IPS-NIHi11 (cell line): ENCODE results near the gene ESD.
"Not testable (repeated sequence)": the region's sequence is repeated elsewhere in the genome, so short reads cannot be mapped to it uniquely, and the experiment has no call there.

Experiments
- DNase-seq: peaks from one replicate; pipeline ENCODE4 v3.0.0; 2012; ENCODE audit warnings: mixed read lengths, low spot score

ESD gene, protein sequence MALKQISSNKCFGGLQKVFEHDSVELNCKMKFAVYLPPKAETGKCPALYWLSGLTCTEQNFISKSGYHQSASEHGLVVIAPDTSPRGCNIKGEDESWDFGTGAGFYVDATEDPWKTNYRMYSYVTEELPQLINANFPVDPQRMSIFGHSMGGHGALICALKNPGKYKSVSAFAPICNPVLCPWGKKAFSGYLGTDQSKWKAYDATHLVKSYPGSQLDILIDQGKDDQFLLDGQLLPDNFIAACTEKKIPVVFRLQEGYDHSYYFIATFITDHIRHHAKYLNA

DNA sequence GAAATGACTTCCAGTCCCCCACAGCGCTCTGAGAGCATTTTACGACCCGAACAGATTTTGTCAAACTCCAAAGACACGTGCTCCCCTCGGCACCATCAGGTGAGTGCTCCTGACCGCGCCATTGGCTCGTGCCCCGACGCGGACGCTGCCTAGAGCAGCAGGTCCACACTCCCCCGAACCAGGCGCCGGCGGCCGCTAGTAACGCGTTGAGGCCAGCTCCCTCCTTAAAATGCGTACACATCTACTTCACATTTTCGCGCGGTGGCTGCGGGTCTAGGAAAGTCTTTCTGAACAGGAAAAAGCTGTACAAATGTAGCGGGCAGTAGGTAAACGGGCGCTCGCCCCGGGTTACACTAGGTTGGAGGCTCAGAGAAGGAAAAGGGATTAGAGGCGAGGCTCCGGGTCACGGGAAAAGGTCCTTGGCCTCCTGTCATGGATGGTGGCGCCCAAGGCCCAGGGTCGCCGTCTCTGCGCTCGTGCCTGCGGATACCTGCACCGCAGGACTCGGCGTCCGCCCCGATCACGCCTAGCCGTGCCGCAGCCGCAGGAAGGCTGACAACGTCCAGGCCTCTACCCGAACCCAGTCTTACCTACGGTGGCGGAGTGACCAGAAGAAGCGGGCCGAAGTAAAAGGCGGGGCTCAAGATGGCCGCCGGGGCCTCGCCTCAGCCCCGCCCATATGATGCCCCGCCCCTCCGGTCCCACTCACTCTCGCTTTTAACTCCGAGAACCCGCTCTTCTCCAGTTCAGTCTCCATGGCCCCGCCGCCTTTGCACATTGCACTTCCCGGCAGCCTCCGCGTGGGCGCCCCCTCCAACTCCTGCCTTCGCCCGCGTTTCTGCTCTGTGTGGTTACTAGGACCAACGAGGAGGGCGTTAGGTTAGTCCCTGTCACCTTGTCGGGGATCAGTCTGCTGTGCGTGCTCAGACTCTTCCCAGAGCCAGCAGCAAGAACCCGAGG is at the start of gene ESD:
Gene ESD (minus strand): TSS at position 647 of the 960 bp plus-strand sequence. CDS start 5,748 bp downstream, outside the sequence.
- DNase-seq: peak; percentile 92

DNA sequence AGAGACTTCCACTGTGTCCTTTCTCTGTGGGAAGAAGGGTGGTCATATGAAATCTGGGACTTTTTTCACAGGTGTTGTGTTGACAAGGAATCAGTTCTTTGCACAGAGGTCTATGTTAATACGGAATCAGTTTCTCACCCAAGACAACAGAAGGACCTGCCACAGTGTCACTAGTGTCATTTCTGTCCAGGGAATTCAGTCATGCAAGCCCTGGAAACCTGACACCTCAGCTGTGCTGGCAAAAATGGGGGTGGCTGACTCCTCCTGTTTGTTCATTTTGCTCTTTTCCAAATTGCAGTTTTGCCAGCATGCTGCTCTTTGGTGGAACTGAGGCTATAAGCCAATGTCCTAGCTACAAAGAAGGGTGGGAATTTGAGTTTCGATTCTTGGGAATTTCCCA is 49.8 kb upstream of the ESD start:
- no peak for DNase-seq

DNA sequence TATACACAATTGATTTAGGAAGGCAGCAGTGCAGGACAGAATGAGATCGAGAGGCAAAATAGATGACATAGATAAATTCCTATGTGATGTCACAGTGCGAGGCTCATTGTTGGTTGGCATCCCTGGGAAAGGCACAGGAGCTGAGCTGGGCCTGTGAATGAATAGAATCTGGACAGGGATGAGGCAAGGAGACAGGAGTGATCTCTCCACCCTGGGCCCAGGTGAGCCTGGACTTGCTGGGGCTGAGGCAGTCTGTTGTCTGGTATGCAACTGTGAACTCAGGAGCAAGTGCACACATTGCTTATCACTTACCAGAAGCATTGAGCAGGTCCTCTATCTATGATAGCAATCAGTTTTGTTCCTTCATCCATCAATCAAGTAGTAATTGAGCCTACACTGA is 48.2 kb upstream of the ESD start:
- no peak for DNase-seq

DNA sequence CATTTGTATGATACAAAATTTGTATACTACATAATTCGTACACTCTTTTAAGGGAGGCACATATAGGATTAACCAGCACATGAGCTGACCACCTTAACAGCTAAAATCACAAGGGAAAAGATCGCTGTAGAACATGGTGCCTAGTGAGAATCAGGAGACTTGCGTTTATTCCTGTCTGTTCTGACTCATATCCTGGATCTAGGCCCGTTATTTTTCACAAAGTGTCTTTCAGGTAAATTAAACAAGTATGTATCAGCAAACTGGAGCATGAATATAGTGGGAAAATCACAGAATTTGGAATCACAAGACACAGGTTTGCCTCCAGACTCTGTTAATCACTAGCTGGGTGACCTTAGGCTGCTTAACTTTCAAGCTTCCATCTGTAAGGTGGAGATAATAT is 47.5 kb upstream of the ESD start:
- DNase-seq: no peak

DNA sequence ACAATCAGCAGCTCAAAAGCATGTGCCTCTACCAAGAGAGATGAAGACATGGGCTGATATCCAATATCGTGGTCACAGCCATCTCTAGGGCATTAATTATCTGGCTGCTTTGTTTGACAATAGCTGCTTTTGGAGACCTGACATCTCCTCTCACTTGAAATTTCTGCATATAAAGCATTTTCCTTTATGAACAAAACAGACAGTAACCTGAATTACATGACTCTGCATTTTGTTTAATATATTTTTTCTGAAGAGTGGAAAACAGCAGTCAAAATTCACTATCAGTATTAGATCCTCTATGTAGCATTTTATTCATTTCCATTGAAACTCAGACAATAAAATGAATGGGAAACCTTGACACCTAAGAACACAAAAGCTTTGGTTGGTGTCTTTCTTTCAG is 42.4 kb upstream of the ESD start:
- DNase-seq: no peak

DNA sequence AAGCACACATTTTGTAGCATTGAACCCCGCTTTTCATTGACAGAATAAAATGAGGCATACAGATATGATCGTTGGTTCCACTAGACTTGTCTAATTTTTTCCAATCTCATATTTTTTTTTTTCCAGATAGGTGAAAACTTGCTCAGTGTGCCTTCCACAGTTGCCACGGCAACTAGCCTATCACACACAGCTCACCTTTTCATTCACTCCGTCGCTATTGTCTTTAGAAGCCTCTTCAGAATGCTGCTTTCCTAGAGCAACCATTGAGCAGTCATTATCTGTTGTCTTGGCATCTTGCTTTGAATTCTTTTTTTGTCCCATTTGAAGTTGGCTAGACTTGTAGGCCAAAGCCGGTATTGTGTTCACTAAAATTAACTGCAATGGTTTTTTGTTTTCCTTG is 37.7 kb upstream of the ESD start:
- DNase-seq: no peak

DNA sequence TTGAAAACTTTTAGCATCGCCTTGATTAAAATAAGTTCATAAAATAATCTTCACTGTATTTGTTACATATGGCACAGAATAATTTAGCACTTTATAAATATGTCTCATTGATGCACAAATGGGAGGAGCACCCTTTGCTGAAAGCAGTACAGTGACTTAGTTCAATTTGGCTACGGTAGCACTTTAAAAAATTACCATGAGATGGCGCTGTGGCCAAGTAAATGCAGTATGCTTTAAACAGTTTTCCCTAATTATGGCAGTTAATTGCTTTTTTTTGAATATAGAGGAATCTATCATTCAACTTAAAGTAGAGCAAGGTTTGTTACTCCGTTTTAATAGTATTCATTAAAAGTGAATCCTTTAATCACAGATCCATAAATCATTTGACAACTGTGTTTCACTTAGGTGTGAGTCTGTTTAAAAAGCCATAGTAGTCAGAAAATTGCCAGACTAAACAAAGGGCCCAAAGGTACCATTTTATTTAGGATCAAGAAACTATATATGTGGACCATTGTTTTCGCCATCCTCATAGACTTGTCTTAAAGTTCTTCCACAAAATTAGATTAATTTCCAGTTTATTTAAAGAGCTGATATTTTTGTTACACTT is 34.7 kb upstream of the ESD start:
- DNase-seq: peak; percentile 56

DNA sequence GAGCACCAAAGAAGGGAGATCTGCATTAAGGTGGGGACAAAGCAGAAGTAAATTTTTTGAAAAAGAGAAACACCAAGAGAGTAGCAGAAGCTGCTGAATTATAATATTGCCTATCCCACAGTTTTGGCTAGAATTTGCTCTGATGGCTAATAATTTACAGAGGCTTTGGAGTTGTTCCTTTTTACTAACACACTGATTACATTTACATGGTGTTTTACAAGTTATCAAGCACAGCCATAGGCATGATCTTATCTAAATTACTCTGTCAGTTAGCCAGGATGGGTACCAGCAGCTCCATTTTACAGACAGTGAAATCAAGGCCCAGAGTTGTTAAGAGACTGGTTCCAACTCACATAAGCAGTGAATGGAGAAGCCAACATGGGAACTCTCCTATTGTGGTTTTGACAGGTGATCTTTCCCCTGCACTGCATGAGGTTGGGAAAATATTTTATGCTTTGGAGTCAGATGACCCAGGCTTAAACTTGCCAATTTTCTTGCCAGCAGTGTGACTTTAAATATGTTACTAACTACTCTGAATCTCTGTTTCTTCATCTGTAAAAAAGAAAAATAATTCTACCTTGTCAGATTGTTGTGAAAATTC is 33.5 kb upstream of the ESD start:
- DNase-seq: no peak

DNA sequence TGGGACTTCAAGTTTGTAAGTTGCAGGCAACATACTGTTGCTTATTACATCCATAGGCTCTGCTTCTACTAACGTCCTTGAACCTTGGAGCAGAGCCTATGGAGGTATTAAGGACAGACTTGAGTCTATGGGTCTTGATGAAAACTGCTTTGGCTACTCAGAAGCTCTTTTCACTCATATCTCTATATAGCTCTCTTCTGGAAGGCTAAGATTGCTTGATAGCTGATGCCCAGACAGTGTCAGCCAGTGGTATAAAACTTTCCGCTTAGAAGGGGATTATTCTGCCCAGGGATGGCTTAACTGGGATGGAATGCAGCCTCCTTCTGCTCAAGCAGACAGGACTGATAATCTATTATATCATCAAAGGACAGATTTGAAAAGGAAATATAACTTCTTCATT is 25.6 kb upstream of the ESD start:
- no peak for DNase-seq

DNA sequence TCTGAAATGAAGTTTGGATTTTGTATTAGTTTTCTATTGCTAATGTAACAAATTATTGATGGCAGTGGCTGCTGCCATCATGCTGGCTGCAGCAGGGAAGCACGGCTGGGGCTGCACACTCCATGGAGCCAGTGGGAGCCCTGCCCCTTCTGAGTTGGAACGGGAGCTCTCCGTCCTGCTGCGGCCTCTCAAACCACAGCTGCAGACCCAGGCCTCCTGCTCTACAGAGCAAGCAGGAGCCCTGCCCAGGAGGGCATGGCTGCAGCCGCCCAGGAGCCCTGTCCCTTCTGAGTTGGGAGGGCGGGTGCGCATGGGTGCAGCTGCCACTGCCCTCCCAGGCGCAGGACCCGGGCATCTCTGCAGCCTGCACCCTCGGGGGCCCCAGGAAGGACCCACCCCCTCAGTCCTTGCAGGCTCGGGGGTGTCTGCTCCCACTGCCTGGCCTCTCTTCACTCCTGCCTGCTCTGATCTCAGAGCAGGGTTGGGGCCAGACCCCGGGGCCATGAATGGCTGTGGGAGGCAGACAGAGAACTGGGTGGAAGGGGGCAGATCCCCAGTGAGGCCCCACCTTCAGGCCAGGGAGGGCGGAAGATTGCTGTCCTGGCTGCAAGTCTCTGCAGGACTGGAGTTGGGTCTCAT is 21.0 kb upstream of the ESD start:
- DNase-seq: no peak

DNA sequence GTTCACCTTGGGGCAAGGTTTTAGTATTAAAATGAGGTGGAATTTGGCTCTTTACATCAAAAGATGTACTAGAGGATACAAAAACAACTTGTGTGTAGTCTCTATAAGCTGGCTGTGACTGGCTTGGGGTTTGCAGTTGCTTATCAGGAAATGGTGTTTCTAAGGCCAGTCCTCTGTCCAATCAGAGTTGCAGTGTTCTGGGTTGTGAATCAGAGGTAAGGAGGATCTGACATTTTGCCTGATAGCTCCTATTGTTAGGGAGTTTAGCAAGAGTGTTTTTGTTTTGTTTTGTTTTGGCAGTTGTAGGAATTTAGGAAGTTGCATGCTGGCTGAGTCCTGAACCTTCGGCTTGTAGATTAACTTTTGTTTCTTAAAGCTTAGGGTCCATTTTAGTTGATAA is 20.1 kb upstream of the ESD start:
- DNase-seq: peak; percentile 18

DNA sequence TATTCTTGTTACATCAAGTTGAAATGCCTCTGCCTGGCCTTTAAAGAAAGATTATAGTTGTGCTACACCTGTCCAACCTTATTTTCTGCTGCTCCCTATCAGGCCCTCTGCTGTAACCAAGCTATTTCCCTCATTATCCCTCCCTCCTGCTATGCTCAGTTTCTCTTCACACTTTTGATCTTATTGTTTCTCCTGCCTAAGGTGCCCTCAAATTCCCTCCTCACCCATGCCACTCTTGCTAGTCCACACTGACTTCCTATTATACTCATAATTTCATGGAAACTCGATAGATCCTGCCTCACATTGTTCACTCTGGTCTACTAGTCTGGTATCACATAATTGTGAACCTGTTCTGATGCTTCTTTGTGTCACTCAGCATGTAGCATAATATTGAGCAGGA is 19.4 kb upstream of the ESD start:
- no peak for DNase-seq

DNA sequence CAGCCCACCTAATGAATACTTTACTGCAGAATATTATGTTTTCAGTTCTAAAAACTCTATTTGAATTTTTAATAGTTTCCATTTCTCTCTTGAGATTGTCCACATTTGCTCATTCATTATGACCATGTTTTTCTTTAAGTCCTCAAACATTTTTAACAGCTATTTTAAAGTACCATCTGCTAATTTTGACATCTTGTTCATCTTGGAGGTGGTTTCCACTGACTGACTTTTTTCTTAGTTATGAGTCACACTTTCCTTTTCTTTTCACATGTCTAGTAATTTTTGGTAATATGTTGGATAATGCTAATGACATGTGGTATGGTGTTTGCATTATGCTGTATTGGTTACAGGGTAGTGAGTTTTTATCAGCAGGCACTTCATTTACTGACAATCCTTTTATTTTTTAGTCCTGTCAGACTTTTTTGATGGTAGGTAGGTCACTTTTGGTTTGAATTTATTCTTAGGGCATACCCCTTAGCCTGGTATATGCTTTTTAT is 15.4 kb upstream of the ESD start:
- no peak for DNase-seq

DNA sequence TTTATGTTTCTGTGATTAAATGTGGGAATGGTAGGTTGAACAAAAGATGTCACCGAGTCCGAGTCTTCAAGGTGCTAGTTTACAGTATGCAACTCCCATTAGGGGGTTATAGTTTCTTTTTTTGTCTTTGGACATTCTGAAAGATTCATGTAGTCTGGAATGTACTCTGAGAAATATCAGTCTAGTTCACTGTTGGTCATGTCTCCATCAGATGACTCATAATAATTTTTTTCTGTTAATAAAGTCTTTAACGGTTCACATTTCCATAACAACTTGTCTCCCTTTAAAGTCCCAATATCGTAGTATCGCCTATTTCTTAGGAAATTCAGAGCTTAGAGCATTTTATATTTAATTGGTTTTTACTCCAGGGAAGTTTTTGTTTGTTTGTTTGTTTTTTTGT is 13.5 kb upstream of the ESD start:
- no peak for DNase-seq

DNA sequence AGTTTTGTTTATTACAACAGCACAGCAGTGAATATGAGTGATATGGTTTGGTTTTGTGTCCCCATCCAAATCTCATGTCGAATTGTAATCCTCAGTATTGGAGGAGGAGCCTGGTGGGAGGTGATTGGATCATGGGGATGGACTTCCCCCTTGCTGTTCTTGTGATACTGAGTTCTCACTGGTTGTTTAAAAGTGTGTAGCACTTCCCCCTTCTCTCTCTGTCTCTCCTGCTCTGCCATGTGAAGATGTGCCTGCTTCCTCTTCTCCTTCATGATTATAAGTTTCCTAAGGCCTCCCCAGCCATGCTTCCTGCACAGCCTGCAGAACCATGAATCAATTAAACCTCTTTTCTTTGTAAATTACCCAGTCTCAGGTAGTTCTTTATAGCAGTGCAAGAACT is 8.0 kb upstream of the ESD start:
- not testable (repeated sequence) for DNase-seq

DNA sequence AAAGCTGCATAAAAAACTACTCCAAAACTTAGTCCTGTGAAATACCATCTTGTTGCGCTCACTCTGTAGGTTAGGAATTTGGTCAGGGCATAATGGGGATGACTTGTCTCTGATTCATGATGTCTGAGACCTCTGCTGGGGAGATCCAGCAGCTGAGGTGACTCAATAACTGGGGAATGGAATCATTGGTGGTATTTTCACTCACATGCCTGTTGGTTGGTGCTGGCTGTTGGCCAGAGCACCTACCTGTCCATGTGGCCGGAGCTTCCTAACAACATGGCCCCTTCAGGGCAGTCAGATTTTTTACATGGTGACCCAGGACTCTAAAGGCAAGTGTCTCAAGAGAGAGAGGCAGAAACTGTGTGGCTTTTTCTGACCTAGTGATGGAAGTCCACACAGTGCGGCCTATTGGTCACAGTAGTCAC is 7.4 kb upstream of the ESD start:
- no peak for DNase-seq

DNA sequence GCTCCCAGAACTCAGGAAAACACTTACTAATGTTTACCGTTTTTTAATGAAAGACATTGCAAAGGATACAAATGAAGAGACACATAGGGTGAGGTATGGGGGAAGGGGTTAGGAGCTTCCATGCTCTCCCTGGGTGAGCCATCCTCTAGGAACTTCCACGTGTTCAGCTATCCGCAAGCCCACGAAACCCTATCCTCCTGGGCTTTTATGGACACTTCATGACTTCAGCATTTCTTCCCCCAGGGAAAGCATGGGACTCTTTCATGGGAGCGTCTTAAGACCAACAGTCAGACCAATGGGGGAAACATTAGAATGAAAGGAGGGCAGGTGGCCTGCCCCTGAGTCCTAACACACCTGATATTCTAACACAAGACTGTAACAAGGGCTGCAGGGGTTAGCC is 6.6 kb upstream of the ESD start:
- DNase-seq: no peak

DNA sequence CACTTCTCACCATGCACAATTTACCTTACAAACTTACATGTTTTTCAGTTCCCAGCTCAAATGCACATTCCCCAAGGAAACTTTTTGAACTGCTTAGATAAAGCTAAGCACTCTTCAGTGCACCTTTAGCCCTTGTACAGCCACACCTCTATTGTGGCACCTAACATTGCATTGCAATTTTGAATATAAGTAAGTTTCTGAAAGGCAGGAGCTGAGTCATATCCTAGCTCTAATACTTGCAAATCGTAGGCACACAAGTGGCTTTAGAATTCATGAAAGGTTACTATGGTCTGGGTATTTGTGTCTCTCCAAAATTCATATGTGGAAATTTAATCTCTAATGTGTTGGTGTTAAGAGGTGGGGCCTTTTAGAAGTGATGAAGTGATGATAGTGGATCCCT is 4.9 kb upstream of the ESD start:
- no peak for DNase-seq

DNA sequence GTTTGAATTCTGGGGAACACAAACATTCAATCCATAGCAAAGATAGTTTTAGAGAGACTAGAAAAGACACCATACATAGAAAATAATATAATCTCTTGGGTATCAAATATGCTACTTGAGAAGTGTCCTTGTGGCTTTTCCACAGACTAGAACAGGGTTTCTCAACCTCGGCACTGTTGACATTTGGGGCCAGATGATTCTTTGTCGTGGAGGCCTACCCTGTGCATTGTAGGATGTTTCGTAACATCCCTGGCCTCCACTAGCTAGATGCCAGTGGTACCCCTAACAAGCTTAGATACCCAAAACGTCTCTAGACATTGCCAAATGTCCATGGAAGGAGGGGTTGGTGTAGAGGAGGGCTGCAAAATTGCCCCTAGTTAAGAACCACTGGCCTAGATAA is 2.2 kb upstream of the ESD start:
- DNase-seq: no peak

DNA sequence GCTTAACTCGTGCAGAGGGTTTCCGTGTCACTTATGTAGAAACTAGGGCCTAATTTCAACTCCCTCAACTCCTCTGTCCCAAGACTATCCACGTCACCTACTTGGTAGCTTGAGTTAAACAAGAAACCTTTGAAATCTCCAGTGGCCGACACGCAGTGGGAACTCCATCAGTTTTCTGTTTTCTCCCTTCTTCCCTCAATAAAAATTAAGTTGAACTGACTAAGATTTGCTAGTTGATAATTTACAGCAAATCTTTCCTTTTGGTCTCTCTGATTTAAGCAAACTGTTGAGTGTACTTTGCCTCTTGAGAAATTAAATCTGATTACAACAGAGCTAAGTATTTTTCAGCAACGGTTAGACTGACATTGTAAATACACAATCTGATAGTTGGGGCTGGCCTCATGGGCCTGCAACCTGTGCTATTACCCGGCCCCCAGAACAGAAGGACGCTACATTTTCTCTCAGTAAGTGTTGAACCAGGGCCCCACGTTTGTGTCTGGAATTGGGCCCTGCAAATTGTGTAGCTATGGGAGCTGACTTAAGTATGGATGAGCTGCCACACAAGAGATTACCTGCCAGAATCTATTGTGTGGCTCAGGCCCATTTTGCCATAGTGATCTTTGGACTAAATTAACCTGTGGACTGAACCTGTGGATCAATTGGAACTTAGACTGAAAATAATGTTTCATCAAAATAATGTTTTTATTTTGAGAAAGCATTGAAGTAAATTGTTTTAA is 708 bp upstream of the ESD start:
- no peak for DNase-seq

DNA sequence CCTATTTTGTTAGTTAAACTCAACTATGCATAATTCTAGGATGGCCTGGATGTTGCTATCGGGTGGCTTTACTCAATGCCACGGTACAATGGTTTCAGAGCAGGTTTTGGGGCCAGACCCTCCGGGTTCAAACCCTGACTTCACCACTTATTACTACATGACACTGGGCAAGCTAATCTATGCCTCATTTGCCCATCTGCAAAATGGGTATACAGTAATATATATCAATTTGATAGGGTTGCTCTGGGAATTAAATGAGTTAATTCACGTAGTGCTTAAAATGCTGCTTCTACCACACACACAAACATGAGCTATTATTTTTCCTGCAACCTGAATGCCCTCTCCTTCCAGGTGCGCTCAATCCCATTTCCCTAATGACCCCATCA is 839 bp downstream of the ESD start:
- DNase-seq: no peak
